Measurements from ENCODE around the gene KCNK3.

GRCh38 chr2:26731714-26732113 lies 39.2 kb downstream of the KCNK3 start:
- no peak for TF ChIP-seq GATA2 (IDR thresholded peaks at IDR 0.05; ENCODE audit: low read depth, low read length)
- no peak for TF ChIP-seq GATA3 (IDR thresholded peaks at IDR 0.05; ENCODE audit: low read depth, low read length)

Measured in SH-SY5Y (cell line).